ENCODE data around the gene KDSR.

KDSR gene

DNA sequence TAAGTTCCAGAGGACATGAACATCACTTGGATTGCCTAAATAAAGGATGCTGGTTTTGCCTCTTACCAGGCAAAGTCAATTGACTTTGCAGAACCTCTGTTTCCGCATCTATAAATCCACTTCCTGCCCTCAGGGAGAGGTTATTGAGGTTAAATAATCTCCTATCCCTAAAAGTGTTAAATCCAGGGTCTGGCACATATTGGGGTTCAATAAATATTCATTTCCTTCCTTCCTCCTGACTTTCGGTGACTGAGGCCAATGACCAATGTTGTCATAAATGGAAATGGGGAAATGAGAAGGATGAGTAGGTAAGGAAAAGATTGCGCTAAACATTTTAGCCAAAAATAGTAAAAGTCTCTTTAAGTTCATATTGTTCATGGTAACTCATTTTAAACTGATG, 63.5 kb downstream of the KDSR start:
- no peak for DNase-seq (ENCODE audit: low read depth in 3 of 3)

DNA sequence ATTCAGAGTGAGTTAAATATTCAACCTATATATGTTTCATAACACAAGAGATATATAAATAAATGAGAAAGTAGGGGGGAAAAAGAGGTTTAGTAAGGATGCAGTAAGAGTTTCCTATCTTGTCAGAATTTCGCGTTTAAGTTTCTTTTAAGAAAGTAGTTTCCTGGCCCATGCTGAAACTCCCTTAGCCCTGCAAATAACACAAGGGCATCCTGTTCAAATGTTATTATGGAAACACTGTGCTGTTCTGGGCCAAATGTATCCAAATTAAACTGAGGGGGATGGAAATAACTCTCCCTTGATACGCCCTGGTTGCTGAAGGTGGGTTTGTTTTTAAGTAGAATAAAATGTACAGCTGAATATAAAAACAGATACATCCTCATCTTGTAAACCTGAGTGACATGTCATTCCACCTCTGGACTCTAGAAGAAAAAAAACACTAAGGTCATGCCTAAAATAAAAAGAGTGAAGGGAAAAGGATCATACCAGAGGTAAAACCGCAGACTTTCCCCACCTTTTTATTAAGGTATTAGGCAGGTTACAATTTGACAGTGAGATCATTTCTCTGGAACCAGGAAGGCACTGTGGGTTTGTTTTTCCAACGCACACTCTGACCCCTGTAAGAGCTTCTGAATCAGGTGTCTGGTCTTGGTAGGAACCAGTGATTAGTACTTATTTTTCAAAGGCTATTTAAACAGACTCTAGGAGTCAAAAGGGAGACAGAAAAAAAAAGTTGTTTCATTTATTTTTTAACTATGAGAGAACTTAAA, 64.2 kb downstream of the KDSR start:
- no peak for DNase-seq (ENCODE audit: low read depth in 3 of 3)

DNA sequence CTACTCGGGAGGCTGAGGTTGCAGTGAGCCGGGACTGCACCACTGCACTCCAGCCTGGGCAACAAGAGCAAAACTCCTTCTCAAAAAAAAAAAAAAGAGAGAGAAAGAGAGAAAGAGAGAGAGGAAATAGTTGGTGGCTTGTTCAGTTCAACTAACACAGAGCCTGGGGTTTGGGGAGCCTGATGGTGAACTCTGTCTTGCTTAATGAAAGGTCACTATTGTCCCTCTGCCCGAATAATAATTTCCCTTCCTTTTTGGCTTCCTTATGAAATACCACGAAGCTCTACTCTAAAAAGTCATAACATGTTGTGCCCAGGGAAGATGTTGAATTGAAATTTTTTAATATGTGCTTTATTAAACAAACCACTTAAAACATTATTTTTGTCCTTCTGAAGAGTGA, 64.8 kb downstream of the KDSR start:
- no peak for DNase-seq (ENCODE audit: low read depth in 3 of 3)

DNA sequence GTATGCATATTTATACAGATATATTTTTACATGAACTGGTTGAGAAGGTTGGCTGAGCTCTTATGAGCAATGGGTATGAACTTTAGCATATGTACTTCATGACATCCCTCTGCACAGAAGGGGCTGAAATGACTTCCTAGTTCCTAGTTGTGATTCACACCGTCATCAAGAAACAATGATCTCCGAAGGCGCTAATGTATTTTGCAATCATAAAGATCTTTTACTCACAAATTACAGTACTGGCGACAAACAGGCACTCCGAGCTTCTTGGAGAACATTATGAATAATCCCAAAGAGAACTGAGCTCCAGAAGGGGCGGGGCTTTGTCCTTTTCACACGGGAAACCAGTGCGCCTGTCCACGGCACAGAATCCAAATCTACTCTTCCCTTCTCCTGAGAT, 65.6 kb downstream of the KDSR start:
- no peak for DNase-seq (ENCODE audit: low read depth in 3 of 3)

DNA sequence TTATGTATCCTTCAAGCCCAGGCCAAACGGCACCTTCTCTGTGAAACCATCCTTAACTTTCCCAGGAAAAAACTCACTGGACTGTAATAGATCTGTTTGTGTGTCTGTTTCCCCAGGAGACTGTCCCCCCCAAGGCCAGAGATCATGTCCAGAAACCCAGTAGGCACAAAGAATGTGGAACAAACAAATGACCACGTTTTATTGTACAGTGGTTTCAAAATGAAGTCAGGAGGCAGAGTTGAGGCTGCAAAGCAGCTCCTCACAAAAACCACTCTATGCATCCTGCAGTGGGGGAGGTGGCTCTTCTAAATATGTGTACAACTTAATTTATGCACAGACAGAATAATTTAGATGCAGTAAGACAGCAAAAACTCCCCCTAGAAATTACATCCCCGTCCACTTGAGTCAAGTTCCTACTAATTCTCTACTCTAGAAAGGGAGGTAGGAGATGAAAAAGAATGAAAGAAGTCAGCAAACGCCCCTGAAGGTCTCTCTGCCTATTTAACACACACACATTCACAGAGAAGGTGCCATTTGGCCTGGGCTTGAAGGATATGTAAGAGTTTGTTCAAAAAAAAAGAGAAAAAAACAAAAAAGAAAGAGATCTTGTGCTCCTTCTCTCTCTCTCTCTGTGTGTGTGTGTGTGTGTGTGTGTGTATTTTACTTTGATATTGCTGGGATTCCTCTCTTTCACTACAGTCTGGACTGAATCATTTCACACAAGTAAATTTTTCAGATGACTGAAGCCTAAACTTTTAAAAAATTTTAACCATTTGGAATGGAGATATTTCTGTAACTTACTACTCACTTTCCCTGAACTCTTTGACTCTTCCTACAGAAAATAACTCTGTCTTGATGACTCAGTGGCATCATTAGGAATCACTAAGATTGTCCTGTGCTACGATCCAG, 66.9 kb downstream of the KDSR start:
- peak in 1 of 3 donors; percentile 22 for DNase-seq (ENCODE audit: low read depth in 3 of 3)

DNA sequence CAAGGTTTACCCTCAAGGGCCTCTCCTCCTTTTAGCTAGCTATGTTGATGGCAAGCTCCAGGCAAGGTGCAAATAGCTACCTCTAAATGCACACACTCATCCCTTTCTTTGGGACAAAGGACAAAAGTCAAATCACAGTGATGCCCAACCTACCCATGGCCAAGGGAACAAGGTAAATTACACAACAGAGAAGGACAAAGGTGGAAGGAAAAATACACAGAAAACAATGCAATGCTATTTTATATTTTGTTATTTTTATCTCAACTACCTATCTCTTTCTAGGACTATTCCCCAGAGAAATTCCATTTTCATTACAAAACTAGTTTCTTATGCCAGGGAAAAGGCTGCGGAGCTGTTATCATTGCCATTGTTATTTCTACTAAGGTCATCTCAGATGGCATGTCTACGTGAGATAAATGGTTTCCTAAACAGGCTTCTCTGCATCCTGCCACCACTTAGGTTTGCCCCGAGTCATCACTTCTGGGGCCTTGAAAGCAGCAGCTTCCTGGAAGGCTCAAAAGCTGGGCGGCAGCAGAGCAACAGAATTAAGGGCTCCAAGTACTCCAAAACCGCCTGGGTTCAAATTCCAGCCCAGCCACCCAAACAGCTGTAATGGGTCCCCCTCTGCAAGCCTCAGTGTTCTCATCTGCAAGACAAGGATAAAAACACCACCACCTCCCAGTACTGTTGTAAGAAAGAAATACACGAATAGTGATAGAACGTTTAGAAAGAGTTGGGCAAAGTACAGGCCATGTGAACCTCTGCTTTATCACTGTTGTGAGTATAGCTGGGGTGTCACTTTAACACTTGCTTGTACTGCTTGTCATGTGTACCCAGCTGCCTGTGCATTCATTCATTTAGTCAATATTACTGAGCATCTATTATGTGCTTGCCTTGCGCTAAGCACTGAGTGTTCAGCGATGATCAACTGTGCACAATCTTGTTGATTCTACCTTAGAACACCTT, 68.3 kb downstream of the KDSR start:
- DNase-seq (ENCODE audit: low read depth in 3 of 3) = no peak

DNA sequence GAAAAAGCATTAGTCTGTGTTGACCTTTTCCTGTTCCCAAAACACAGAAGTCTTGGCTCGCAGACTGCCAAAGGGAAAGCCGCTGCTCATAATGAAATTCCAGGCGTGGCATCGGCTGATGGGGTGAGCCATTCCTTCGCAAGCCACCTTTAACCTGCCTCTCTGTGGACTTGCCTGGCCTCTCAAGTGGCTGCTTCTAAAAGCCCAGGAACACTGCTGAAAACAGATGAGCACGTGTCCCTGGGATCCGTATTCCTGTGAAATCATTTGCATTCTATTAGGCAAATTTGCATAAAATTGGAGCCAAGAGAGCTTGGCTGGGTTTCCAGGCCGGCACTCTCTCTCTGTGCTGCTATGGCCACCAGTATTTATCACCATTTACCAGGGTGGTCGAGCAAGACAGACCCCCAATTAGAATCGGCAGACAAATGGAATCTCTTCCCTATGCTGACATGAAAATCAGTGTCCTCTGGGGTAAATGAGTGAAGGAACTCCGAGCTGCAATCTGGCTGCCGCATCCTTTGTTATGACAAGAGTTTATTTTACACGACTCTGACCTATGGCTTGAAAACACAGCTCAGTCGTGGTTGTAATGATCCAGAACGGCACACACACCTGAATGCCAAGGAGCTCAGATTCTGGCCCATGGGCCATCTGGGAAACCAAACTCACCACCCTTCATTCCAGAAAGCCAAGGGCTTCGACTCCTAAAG, 69.2 kb downstream of the KDSR start:
- DNase-seq (ENCODE audit: low read depth in 3 of 3) = no peak

DNA sequence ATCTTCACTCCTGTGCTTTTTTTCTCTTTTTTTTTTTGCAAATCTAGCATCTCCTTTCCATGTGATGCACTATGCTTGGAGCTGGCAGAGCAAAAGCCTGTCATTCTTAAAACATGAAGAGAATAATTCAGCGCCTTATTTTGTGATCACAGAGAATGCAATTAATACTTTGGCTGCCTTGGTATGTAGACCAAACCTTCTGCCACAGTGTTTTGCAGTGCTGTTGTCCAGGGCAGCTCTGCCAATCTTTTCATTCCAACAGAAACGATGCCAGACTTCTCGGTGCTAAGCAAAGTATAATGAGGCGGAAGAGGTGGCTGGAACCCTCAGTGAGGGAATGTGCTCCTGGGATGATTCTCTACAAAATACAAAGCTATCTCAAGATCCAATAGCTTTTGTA, 73.1 kb downstream of the KDSR start:
- DNase-seq (ENCODE audit: low read depth in 3 of 3) = no peak

DNA sequence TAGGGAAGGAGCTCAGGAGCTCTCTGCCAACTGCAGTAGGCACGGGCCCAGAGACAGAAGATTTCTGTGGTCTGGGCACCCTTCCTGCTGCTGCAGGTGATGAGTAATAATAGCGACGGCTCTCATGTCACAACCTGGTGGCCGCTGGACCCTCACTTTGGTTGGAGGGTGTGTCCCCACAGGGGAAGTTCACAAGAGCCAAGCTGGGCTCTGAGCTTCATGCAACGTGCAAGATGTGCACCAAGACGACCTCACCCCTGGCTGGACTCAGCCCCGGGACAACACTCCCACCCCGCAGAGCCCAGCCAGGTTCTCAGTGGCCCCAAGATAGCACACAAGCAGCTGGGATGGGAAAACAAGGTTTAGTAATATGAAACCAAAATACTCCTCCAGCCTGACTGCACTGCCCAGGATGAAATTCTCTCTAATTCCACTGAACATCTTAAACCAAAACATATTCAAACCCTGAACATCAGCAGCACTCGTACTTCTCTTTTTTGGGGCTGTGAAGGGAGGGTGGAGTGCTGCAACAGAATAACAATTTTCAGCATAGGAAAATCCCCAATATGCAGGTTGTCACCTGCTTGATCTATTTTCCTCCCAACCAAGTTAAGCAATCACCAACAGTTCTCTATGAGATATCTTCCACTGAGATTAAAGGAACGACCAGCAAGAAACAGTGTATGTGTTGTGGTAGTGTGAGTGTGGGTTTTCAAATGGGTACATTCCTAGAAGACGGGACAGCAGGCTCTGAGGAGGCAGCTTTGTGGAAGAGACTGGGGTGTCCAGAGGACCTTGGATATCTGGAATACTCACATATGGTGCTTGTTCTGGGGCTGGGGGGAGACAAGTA, 73.9 kb downstream of the KDSR start:
- no peak for DNase-seq (ENCODE audit: low read depth in 3 of 3)

DNA sequence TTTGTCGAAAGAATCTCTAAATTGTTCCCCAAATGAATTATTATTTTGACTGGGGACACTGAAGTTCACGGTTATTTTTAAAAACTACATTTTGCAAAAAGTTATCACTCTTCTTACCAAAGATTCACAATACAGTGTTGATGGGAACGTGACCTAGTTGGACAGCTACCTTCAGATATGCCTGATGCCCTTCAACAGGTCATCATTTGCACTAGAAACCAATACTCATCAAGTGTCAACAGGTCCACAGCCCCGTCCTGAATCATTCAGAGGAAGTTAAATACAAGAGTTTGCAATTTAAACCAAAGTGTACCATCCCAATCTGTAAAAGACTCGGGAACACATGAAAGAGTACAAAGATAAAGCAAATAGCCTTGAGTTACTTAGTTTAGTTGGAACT, 75.7 kb downstream of the KDSR start:
- DNase-seq (ENCODE audit: low read depth in 3 of 3) = no peak

DNA sequence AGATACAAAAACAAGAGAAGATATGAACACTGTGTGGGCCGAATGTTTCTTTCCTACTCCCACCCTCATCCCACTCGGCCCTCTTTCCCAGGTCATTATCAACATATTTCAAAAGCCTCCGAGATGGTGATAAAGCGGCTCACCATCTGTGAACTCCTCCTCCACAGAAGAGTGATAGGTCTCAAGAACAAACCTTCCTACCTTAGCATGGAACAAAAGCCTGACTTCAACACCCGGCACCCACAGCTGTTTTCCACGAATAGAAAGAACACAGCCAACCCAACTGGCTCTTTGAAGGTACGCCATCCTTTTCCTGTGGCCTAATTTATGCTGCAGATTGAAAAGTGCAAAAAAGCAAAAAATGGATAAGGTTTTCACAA, 76.2 kb downstream of the KDSR start:
- no peak for DNase-seq (ENCODE audit: low read depth in 3 of 3)

DNA sequence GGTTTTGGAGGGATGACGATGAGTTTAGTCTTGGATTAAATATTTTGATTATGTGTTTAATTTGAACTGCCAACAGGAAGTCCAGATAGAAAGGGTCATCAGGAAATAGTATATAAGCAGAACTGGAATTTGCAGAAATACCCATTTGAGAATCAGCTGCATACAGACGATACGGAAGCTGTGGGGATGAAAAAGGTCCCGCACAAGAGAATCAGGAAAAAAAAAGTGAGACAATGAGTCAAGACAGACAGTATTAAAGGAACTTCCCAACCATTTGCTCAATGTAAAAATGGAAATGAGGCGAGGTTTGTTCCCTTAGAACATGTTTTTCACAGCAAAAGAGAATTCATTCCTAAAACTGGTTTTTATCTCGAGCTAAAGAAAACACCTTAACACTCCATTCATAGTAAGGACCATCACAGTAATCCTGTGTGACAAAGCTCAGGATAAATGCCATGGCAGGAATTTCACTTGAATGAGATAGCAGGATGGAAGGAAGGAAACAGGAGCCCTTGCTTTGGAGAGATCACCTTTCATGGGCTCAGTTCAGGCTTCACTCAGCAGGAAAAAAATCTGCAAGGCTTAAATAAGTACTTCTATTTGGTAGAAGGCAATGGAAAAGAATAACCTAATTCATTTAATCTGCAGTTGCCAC, 76.7 kb downstream of the KDSR start:
- DNase-seq (ENCODE audit: low read depth in 3 of 3) = no peak

DNA sequence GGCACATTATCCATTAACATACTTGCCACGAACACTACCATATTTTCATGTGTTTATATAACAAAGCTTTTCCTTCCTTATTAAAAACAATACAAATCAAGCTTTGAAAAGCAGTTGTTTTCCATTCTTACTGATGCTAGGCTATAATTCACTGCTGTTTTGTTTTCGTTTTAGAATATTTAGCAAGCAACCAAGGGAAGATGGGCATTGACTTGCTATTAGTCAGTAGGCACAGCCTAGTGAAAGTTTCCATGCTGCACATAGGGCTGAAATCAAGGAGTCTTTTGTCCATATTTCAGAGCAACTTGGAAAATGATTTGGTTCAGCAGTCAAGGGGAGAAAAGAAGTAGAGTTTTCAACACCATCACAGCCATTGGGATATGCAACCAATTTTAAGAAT, 78.7 kb downstream of the KDSR start:
- DNase-seq (ENCODE audit: low read depth in 3 of 3) = no peak

DNA sequence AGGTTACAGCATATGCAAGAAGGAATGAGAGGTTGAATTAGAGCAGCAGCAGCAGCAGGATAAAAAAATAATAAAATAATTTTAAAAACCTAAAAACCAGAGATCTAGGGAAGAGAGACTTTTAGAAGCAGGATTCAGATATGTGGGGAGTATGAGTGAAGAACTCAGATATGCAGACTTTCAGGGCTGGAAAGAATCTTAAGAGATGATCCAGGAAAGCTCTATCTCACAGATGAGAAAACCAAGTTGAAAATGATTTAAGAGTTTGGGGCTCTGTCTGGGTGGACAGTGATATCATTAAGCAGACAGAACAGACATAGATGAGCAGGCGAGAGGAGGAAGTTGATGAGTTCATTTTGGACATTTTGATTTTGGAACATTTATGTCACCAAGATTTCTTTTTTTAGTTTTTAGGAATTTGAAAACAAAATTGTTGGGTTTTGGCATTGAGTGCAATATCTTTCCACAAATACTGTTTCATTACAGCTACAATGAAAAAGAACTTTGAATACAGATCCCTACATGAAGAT, 79.2 kb downstream of the KDSR start:
- DNase-seq (ENCODE audit: low read depth in 3 of 3) = no peak

DNA sequence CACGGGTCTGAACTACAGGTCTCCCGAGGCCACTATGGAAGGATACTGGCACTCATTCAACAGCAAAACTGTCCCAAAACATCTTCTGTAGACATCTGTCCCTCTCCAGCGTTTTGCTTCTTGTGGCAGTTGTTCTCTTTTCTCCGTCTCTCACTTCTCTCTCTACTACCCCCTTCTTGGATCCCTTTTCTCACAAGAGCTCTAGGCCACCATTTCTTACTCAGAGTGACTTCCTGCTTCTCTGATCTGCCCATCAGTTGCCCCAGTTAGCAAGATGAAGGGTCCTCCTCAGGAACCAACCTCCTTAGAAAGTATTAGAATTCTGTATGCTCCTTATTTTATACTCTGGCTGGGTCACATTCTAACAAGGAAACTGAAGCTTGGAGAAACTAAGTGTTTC, 80.1 kb downstream of the KDSR start:
- DNase-seq (ENCODE audit: low read depth in 3 of 3) = no peak

DNA sequence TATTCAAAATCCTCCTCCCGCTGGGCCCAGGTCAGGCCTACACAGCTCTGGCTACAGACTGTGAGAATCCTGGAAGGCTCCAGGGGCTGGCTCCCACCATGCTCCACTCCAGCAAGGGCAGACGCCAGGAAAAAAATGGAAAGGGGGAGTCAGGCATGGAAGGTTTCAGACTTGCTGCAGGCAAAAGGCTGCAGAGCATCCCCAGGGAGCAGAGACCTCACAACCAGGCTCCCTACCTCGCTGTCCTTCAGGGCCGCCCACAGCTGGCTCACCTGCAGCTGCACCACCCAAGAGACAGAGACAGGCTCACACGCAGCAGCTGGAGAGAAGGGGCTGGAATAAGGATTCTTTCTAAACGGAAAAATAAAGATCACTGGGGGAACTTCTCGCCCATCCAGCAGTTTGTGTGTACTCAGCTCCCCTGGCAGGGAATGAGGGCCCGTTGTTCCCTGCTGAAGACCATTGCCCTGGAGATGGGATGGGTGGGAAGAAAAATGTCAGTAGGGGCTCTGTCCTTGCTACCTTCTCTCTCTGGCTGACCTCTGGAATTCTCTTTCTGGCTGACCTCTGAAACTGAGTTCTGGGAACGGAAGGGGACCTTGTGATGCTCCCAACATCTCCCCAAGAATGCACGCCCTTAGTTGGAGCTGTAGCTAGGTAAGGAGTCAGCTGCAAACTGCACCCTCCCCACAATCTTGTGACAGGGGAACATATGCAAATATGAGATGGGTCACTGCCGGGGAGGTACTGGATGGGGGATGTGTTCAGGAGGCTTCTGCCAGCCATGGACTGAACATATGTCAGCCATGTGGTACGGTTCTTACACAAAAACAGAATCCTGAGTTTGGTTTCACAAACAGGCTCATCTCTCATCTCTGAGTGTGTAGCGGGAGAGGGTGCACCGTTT, 81.9 kb downstream of the KDSR start:
- DNase-seq (ENCODE audit: low read depth in 3 of 3) = no peak

DNA sequence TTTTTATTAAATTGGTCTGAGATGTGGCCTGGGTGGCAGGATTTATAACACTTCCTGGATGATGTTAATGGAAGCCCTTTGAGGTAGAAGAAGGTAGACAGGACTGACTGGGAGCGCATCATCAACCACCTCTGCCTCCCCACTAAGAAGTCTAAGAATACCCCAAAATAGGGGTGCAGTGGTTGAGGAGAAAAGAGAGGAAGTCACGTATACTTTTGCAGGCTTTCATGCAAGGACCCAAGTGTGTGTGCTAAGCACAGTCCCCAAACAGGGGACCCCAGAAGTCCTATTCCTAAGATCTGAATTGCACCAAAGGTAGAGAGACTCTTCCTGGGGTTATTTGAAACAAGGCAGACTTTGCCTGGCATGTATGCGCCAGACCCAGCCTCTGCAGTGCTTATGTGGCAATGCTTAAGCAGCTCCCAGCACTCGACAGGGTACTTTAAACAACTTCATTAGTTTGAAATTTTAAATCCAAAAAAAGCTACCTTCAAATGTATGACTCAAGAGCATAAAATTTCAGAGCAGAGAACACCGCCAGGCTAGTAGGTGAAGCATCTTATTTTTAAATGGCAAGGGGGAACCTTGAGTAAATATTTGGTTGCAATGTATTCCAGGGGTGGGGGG, 82.7 kb downstream of the KDSR start:
- DNase-seq (ENCODE audit: low read depth in 3 of 3) = no peak
